GM20000 (cell line): ENCODE results near the gene NFE2L1.
"Not testable (repeated sequence)": the region's sequence is repeated elsewhere in the genome, so short reads cannot be mapped to it uniquely, and the experiment has no call there.

Experiments
- DNase-seq: peaks from one replicate; pipeline ENCODE4 v3.0.0; 2012; ENCODE audit warnings: low spot score
- TF ChIP-seq, protein P1 (sequence below): IDR thresholded peaks from 2 replicates; pipeline ENCODE4 v1.5.1; 2012; ENCODE audit warnings: mild to moderate bottlenecking, control low read depth; ENCODE audit errors: extremely low read depth, missing control alignments

NFE2L1 gene

DNA sequence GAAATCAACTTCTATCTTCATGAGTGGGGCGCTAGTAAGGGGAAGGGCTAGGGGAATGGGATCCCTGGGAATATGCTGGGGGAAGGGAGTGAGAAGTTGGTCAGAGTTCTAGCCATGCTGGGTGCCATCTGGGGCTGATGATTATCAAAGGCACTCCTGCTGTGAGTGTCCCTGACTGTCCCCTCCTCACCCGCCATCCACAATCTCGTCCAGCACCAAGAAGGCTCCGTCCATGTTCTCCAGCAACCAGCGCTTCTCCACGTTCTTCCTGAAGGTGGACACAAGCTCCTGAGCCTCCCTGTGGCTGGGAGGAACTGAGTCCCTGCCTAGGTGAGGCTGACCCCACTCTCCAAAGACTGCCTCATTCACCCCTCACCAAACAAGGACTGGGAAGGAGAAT lies 16.2 kb upstream of the NFE2L1 start:
- TF ChIP-seq, protein P1, sequence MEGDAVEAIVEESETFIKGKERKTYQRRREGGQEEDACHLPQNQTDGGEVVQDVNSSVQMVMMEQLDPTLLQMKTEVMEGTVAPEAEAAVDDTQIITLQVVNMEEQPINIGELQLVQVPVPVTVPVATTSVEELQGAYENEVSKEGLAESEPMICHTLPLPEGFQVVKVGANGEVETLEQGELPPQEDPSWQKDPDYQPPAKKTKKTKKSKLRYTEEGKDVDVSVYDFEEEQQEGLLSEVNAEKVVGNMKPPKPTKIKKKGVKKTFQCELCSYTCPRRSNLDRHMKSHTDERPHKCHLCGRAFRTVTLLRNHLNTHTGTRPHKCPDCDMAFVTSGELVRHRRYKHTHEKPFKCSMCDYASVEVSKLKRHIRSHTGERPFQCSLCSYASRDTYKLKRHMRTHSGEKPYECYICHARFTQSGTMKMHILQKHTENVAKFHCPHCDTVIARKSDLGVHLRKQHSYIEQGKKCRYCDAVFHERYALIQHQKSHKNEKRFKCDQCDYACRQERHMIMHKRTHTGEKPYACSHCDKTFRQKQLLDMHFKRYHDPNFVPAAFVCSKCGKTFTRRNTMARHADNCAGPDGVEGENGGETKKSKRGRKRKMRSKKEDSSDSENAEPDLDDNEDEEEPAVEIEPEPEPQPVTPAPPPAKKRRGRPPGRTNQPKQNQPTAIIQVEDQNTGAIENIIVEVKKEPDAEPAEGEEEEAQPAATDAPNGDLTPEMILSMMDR, result no peak
- no peak for DNase-seq

DNA sequence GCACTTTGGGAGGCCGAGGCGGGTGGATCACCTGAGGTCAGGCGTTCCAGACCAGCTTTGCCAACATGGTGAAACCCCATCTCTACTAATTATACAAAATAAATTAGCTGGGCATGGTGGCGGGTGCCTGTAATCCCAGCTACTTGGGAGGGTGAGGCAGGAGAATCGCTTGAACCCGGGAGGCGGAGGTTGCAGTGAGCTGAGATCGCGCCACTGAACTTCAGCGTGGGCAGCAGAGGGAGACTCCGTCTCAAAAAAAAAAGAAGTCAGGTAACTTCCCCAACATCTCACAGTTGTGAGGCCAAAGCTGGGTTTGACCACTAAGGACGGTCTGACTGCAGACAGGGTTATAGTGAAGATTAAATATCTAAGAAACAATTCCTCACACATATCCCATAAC lies 13.4 kb upstream of the NFE2L1 start:
- DNase-seq, result not testable (repeated sequence)

DNA sequence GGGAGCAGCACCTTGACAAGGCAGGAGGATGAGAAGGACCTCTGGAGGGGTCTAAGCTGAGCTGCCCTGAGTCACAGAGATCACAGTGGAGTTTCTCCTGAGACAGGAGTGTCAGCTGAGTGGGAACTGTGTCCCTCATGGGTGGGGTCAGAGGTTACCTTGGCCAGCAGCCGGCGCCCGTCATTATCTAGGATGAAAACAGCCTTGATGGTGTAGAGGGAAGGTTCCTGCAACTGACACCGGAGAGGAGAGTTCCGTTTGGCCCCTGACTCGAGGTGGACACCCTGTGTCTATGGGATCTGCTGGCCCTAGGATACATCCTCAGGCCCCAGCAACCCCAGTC lies 11.5 kb upstream of the NFE2L1 start:
- DNase-seq, result no peak
- TF ChIP-seq, protein P1, result no peak

DNA sequence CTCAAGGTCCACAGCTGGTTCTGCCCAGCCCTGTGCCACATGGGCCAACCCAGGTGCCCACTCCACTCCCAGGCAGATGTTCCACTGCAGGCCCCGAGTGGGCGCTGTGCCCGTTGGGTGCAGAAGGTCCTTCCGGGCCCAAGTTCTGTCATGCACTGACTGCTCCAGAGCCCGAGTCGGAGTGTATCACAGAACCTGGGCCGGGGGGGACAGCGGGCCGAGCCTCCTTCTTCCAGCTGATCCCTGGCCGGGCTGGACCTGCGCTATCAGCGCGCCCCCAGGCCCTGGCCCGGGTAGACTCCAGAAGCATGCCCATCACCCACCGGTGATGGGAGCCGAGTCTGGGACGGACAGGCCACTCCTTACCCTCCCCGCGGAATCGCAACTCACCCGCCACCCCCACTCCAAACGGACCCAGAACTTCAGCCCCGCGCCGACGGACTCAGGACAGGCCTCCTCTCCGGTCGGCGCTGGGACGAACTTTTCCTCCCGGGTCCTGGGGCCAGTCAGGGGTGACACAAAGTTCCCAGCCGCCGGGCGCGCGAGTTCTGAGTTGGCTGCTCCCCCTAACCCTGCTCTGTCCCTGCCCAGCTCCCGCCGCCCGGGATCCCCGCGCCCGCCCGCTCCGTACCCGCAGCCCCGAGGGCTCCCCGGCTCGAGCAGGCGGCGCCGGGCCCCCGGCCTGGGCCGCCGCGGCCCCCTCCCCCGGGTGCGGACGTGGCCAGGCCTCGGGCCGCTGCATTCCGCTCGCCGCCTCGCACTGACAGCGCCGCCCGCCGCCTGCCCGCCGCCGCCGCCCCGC lies 10.9 kb upstream of the NFE2L1 start, which contains the start of gene COPZ2:
Gene COPZ2, minus strand, starts transcription at position 762 of the 802 bp plus-strand sequence. Its CDS starts 20 bp downstream, at position 742.
- DNase-seq, result peak; percentile 74
- TF ChIP-seq, protein P1, result peak; percentile 69

DNA sequence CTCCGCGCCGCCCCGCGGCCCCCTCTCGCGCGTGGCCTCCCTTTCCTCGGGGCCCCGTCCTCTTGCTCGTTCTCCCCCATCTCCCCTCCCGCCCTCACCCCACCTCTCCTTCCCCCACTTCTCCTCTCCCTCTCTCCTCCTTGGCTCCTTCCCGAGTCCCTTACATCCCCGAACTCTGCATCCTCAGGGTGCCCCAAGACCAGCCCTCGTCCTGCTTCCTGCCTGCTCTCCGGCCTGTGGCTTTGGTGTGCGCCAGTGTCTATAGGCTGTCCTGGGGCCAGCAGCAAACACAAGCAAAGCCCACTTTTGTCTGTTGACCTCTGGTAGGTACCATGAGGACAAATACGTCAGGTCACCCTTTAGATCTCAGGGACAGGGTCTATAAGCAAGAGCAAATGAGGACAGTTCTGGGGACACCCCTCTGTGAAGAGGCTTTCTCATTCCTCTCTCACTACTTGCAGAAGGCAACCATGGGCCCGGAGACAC lies 10.3 kb upstream of the NFE2L1 start:
- DNase-seq, result peak; percentile 43
- TF ChIP-seq, protein P1, result no peak

DNA sequence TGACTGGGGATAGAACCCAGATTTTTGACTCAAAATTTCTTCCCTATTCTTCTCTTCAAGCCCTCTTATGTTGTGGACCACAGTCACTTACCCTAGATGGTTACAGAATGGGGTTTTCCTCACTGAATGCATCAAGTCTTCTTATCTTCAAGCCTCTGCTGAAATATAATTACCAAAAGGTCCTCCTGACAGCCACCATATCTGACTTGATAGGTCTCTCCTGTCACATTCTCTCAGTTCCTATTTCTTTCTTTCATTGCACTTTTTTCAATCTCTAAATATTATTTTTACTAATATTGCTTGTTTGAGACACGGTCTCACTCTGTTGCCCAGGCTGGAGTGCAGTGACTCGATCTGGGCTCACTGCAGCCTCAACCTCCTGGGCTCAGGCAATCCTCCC lies 9.5 kb upstream of the NFE2L1 start:
- no peak for DNase-seq
- TF ChIP-seq, protein P1, result no peak

DNA sequence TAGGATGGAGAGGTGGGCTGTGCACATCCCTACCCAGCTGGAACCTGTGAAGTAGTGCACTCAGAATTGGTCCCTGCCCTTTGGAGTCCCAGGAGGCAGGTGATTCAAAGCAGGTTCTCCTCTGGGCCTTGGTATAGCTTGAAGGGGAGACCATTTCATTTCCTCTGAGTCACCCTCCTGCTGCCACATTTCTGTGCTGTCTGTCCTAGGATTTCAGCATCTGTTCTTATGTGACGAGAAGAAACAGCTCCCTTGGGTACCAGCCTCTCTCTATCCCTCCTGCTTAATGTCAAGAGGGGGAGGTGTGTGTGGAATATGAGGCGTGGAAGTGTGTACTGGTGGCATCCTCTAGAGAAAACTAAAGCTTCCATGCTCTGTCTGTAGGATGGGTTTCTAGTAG lies 5.0 kb upstream of the NFE2L1 start:
- TF ChIP-seq, protein P1, result no peak
- no peak for DNase-seq

DNA sequence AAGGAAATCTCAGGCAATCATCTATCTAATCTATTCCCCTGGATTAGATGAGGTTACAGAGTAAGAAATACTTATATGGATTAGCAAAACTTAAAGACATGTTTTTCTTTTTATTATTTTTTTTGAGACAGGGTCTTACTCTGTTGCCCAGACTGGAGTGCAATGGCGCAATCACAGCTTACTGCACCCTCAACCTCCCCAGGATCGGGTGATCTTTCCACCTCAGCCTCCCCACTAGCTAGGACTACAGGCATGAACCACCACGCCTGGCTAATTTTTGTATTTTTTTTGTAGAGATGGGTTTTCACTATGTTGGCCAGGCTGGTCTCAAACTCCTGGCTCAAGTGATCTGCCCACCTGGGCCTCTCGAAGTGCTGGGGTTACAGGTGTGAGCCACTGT lies 3.3 kb upstream of the NFE2L1 start:
- TF ChIP-seq, protein P1, result no peak
- DNase-seq, result no peak
